MM.1S (cell line): ENCODE data around the gene ZNF506.
"Not testable (repeated sequence)": the region's sequence is repeated elsewhere in the genome, so short reads cannot be mapped to it uniquely, and the experiment has no call there.

Experiments
- EZH2phosphoT487 ChIP-seq: fragments of 300-600 bp; sonication (generic); IDR thresholded peaks from 2 replicates; pipeline ENCODE4 v1.6.1; 2018; ENCODE audit warnings: antibody characterized with exemption, low read length
- TF ChIP-seq, protein P1 (sequence below): fragments of 300-600 bp; sonication (generic); IDR thresholded peaks from 2 replicates; pipeline ENCODE4 v1.5.1; 2016; ENCODE audit warnings: antibody characterized with exemption, low read length, mixed read lengths

DNA sequence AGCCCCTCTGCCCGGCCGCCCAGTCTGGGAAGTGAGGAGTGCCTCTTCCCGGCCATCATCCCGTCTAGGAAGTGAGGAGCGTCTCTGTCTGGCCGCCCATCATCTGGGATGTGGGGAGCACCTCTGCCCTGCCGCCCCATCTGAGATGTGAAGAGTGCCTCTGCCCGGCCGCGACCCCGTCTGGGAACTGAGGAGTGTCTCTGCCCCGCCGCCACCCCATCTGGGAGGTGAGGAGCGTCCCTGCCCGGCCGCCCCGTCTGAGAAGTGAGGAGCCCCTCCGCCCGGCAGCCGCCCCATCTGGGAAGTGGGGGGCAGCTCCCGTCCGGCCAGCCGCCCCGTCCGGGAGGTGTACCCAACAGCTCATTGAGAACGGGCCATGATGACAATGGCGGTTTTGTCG is 51.6 kb downstream of the ZNF506 start:
- TF ChIP-seq, protein P1, sequence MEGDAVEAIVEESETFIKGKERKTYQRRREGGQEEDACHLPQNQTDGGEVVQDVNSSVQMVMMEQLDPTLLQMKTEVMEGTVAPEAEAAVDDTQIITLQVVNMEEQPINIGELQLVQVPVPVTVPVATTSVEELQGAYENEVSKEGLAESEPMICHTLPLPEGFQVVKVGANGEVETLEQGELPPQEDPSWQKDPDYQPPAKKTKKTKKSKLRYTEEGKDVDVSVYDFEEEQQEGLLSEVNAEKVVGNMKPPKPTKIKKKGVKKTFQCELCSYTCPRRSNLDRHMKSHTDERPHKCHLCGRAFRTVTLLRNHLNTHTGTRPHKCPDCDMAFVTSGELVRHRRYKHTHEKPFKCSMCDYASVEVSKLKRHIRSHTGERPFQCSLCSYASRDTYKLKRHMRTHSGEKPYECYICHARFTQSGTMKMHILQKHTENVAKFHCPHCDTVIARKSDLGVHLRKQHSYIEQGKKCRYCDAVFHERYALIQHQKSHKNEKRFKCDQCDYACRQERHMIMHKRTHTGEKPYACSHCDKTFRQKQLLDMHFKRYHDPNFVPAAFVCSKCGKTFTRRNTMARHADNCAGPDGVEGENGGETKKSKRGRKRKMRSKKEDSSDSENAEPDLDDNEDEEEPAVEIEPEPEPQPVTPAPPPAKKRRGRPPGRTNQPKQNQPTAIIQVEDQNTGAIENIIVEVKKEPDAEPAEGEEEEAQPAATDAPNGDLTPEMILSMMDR: not testable (repeated sequence)
- TF ChIP-seq EZH2phosphoT487: not testable (repeated sequence)
